Trophoblast cell (in vitro differentiated cells and primary cell): ENCODE data around the gene OPCML.

Experiments used
- DNase-seq, 2 donors: peaks; one replicate each; pipeline ENCODE4 v3.0.0-alpha.2; 2016
- H2AFZ ChIP-seq: 2 replicates; pipeline ENCODE4 v1.6.1; 2013; ENCODE audit warnings: low read length, moderate library complexity, mild to moderate bottlenecking; ENCODE audit not compliant: insufficient read depth, poor library complexity
- H2AK5ac ChIP-seq: 2 replicates; pipeline ENCODE4 v1.6.1; 2013; ENCODE audit warnings: mild to moderate bottlenecking, low read length
- H2BK120ac ChIP-seq: 2 replicates; pipeline ENCODE4 v1.6.1; 2013; ENCODE audit warnings: low read length, mild to moderate bottlenecking, moderate library complexity; ENCODE audit not compliant: insufficient read depth, poor library complexity
- H2BK12ac ChIP-seq: 2 replicates; pipeline ENCODE4 v1.6.1; 2013; ENCODE audit warnings: mild to moderate bottlenecking, low read length, moderate library complexity
- H2BK5ac ChIP-seq: 2 replicates; pipeline ENCODE4 v1.6.1; 2013; ENCODE audit warnings: low read length, low read depth, moderate library complexity, mild to moderate bottlenecking; ENCODE audit not compliant: poor library complexity
- H3K14ac ChIP-seq: 2 replicates; pipeline ENCODE4 v1.6.1; 2013; ENCODE audit warnings: mild to moderate bottlenecking, low read length
- H3K18ac ChIP-seq: 2 replicates; pipeline ENCODE4 v1.6.1; 2013; ENCODE audit warnings: mild to moderate bottlenecking, low read length
- H3K23ac ChIP-seq: 2 replicates; pipeline ENCODE4 v1.6.1; 2013; ENCODE audit warnings: low read length
- H3K27ac ChIP-seq: 2 replicates; pipeline ENCODE4 v1.5.1; 2013; ENCODE audit warnings: low read depth, mild to moderate bottlenecking, inconsistent platforms, low read length, moderate library complexity
- H3K27me3 ChIP-seq: 2 replicates; pipeline ENCODE4 v1.6.1; 2013; ENCODE audit warnings: inconsistent platforms, mild to moderate bottlenecking, low read length, moderate library complexity; ENCODE audit not compliant: insufficient read depth
- H3K36me3 ChIP-seq, 2 experiments: 1 replicate in 1 of 2; 2 replicates in 1 of 2; pipeline ENCODE4 v1.6.1; 2013; ENCODE audit warnings: low read length in 2 of 2, mild to moderate bottlenecking in 2 of 2, moderate library complexity in 1 of 2; ENCODE audit not compliant: insufficient read depth in 2 of 2, control insufficient read depth in 1 of 2
- H3K4ac ChIP-seq: 2 replicates; pipeline ENCODE4 v1.6.1; 2013; ENCODE audit warnings: low read depth, mild to moderate bottlenecking, low read length, moderate library complexity
- H3K4me1 ChIP-seq, 2 experiments: 1 replicate in 1 of 2; 2 replicates in 1 of 2; pipeline ENCODE4 v1.6.1; 2013; ENCODE audit warnings: low read length in 2 of 2, mild to moderate bottlenecking in 2 of 2, moderate library complexity in 1 of 2; ENCODE audit not compliant: insufficient read depth in 2 of 2, control insufficient read depth in 1 of 2
- H3K4me2 ChIP-seq: 2 replicates; pipeline ENCODE4 v1.6.1; 2013; ENCODE audit warnings: inconsistent platforms, mild to moderate bottlenecking, low read length, moderate library complexity
- H3K4me3 ChIP-seq: 2 replicates; pipeline ENCODE4 v1.5.1; 2013; ENCODE audit warnings: mild to moderate bottlenecking, low read depth, low read length, inconsistent platforms
- H3K79me1 ChIP-seq: one replicate; pipeline ENCODE4 v1.6.1; 2013; ENCODE audit warnings: low read length
- H3K79me2 ChIP-seq: 2 replicates; pipeline ENCODE4 v1.6.1; 2013; ENCODE audit warnings: low read length, mild to moderate bottlenecking; ENCODE audit not compliant: control insufficient read depth, insufficient read depth, poor library complexity
- H3K9ac ChIP-seq: 2 replicates; pipeline ENCODE4 v1.6.1; 2013; ENCODE audit warnings: mild to moderate bottlenecking, low read length
- H3K9me3 ChIP-seq: 2 replicates; pipeline ENCODE4 v1.6.1; 2013; ENCODE audit warnings: low read depth, mild to moderate bottlenecking, control low read depth, inconsistent platforms, low read length; ENCODE audit not compliant: insufficient read depth
- H4K12ac ChIP-seq: 2 replicates; pipeline ENCODE4 v1.6.1; 2013; ENCODE audit warnings: low read depth, mild to moderate bottlenecking, low read length, moderate library complexity
- H4K8ac ChIP-seq: 2 replicates; pipeline ENCODE4 v1.6.1; 2013; ENCODE audit warnings: low read depth, mild to moderate bottlenecking, low read length, moderate library complexity
- H4K91ac ChIP-seq: one replicate; pipeline ENCODE4 v1.6.1; 2013; ENCODE audit warnings: low read depth, mild to moderate bottlenecking, low read length, moderate library complexity
- WGBS: extraction: QIAGEN DNeasy Blood & Tissue Kit; methylation state at CpG from one replicate; pipeline ENCODE4 v1.1.7; 2013; ENCODE audit warnings: missing lambda C conversion rate; ENCODE audit not compliant: insufficient read length, insufficient coverage; ENCODE audit errors: extremely low coverage; 5-methylcytosine and 5-hydroxymethylcytosine counted together

OPCML gene

DNA sequence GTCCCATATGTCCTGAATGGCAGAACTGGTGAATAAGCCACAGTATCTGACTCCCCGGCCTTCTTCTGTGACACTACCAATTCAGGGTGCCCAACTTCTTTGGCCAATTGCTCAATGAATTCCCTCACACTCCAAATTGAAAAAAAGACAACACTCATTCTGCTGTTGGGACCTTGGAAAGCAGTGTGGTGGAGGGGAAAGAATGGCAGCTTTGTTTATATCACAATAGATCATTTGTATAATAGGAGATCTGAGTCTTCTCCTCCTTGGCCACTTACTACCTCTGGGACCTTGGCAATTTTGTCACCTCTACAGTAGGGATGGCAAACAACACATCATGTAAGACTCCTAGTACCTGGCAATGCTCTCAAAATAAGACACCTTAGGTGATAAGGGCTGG, 64.6 kb downstream of the OPCML start:
- H2AK5ac ChIP-seq, result no peak overlapping the region
- no peak overlapping the region for H3K18ac ChIP-seq
- no peak overlapping the region for H3K9ac ChIP-seq
- no peak overlapping the region for H3K27ac ChIP-seq
- H3K36me3 ChIP-seq, result no peaks in the 10 kb centered on the region
- no peak overlapping the region for H2BK120ac ChIP-seq
- H4K12ac ChIP-seq, result no peak overlapping the region
- no peak overlapping the region for H3K4me3 ChIP-seq
- H3K27me3 ChIP-seq, result no peaks in the 10 kb centered on the region
- H3K79me2 ChIP-seq, result no peaks in the 10 kb centered on the region
- H3K9me3 ChIP-seq, result no peaks in the 10 kb centered on the region
- no peaks in the 10 kb centered on the region for H3K4me1 ChIP-seq
- H4K8ac ChIP-seq, result no peak overlapping the region
- no peaks in the 10 kb centered on the region for H3K79me1 ChIP-seq
- H3K4ac ChIP-seq, result no peak overlapping the region
- no peak overlapping the region for H4K91ac ChIP-seq
- WGBS, result no CpG with 5 or more reads among the region's 1 CpG
- H3K23ac ChIP-seq, result no peak overlapping the region
- H3K14ac ChIP-seq, result no peak overlapping the region
- no peak overlapping the region for H2AFZ ChIP-seq
- H3K4me2 ChIP-seq, result no peak overlapping the region
- no peak overlapping the region for H2BK12ac ChIP-seq
- no peak overlapping the region for H2BK5ac ChIP-seq
- DNase-seq, result no peak

DNA sequence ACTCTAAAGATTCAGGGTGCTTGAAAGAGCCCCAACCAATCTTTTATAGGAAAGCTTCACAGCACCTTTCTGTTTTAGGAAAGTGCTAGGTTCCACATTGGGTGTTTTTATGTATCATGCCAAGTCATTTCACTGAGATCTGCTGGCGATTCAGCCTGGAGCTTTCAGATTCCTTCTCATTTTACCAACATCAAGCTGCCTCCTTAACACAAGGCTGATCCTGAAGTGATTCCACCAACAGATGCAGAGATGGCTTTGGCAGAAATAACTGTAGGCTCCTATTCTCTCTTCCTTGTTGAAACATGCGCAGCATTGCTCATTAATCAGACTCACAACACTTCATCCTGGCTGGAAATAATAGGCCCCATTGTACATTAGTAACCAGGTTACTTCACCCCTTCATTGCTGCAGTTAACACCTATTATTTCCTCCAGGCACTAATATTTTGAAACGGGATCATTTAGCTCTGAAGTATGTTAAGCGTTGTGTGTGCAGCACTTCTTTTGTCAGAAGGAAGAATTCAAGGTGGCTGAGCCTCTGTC, 89.0 kb downstream of the OPCML start:
- no peaks in the 10 kb centered on the region for H3K9me3 ChIP-seq
- H3K4ac ChIP-seq, result no peak overlapping the region
- no peak overlapping the region for H2BK120ac ChIP-seq
- H3K23ac ChIP-seq, result no peak overlapping the region
- no peaks in the 10 kb centered on the region for H3K27me3 ChIP-seq
- H2BK5ac ChIP-seq, result no peak overlapping the region
- no peak overlapping the region for H4K8ac ChIP-seq
- H4K91ac ChIP-seq, result no peak overlapping the region
- H4K12ac ChIP-seq, result no peak overlapping the region
- H3K4me2 ChIP-seq, result no peak overlapping the region
- H3K4me1 ChIP-seq, result no peaks in the 10 kb centered on the region
- no peaks in the 10 kb centered on the region for H3K36me3 ChIP-seq
- H3K4me3 ChIP-seq, result no peak overlapping the region
- H2AK5ac ChIP-seq, result no peak overlapping the region
- no peak overlapping the region for H3K18ac ChIP-seq
- no peak overlapping the region for H3K27ac ChIP-seq
- no peak for DNase-seq
- no peak overlapping the region for H3K9ac ChIP-seq
- no peak overlapping the region for H3K14ac ChIP-seq
- H3K79me1 ChIP-seq, result no peaks in the 10 kb centered on the region
- H2AFZ ChIP-seq, result no peak overlapping the region
- no peaks in the 10 kb centered on the region for H3K79me2 ChIP-seq
- no peak overlapping the region for H2BK12ac ChIP-seq
- WGBS, result no CpG with 5 or more reads among the region's 4 CpGs

DNA sequence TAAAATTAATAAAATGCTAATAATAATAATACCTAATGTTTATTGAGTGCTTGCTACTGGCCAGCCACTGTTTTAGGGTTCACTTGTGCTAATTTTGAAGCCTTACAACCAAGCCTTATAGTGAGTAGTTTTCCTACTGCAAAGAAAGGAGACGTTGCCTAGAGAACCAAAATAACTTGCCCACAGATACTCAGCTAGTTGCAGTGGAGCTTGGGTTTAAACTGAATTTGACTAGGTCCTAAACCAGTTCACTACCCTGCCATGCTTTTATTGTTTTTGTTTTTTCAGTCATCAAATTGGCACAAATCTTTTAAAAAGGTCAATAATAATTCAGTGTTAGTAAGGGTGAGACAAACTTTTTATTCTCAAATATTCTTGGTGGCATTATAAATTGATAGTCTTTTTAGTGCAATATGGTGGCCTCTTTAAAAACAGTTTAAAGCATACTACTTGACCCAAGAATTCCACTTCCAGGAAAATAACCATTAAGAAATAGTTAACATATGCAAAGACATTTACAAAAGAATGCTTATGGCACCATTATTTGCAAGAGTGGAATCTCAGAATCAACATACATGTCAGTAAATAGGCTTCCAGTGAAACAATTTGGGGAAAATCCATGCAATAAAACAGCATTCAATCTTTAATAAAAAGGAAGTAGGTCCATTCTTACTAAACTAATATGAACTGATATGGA, 90.2 kb downstream of the OPCML start:
- H4K91ac ChIP-seq, result no peak overlapping the region
- no peaks in the 10 kb centered on the region for H3K27me3 ChIP-seq
- no peak overlapping the region for H2AK5ac ChIP-seq
- H3K4ac ChIP-seq, result no peak overlapping the region
- H2AFZ ChIP-seq, result no peak overlapping the region
- H3K9me3 ChIP-seq, result no peaks in the 10 kb centered on the region
- WGBS, result no CpG with 5 or more reads among the region's 1 CpG
- H2BK12ac ChIP-seq, result no peak overlapping the region
- H4K12ac ChIP-seq, result no peak overlapping the region
- H3K27ac ChIP-seq, result no peak overlapping the region
- H3K14ac ChIP-seq, result no peak overlapping the region
- no peak overlapping the region for H3K18ac ChIP-seq
- no peak overlapping the region for H3K4me2 ChIP-seq
- no peak overlapping the region for H3K4me3 ChIP-seq
- no peak overlapping the region for H2BK120ac ChIP-seq
- no peaks in the 10 kb centered on the region for H3K36me3 ChIP-seq
- no peaks in the 10 kb centered on the region for H3K79me2 ChIP-seq
- H2BK5ac ChIP-seq, result no peak overlapping the region
- no peak for DNase-seq
- H3K9ac ChIP-seq, result no peak overlapping the region
- H3K23ac ChIP-seq, result no peak overlapping the region
- no peak overlapping the region for H4K8ac ChIP-seq
- no peaks in the 10 kb centered on the region for H3K4me1 ChIP-seq
- no peaks in the 10 kb centered on the region for H3K79me1 ChIP-seq

GRCh38 chr11:133425992-133426391, 106.3 kb downstream of the OPCML start:
- Histone ChIP-seq H3K79me1 (no peaks in the 10 kb centered on the region), H3K4ac (no peak overlapping the region), H2BK12ac (no peak overlapping the region), H3K9me3 (no peaks in the 10 kb centered on the region), H3K27ac (no peak overlapping the region), H2BK5ac (no peak overlapping the region), H4K91ac (no peak overlapping the region), H3K9ac (no peak overlapping the region), H4K8ac (no peak overlapping the region), H4K12ac (no peak overlapping the region), H3K4me3 (no peak overlapping the region), H3K4me1 (no peaks in the 10 kb centered on the region), H3K36me3 (no peaks in the 10 kb centered on the region), H3K14ac (no peak overlapping the region), H3K18ac (no peak overlapping the region), H3K79me2 (no peaks in the 10 kb centered on the region), H2AK5ac (no peak overlapping the region), H3K27me3 (no peaks in the 10 kb centered on the region), H3K4me2 (no peak overlapping the region), H3K23ac (no peak overlapping the region), H2BK120ac (no peak overlapping the region), H2AFZ (no peak overlapping the region)
- no peak for DNase-seq
